Measurements from ENCODE around the gene SLIT3.

- TF ChIP-seq CTCF (IDR thresholded peaks at IDR 0.05) (no peak), POLR2A (IDR thresholded peaks at IDR 0.05) (no peak)
Observed at GRCh38 chr5:169161022-169161680, 139.8 kb downstream of the SLIT3 start.

All from right lobe of liver (tissue), 4 donors.